Coronary artery (tissue), 2 donors: ENCODE results near the gene CMPK2.
"Not testable (repeated sequence)": the region's sequence is repeated elsewhere in the genome, so short reads cannot be mapped to it uniquely, and the experiment has no call there.

Experiments
- DNase-seq: peaks from one replicate; pipeline ENCODE4 v3.0.0-alpha.2; 2017; ENCODE audit warnings: low spot score
- H3K27ac ChIP-seq, 2 donors: fragments of 200-600 bp; sonication (generic); one replicate each; pipeline ENCODE4 v1.5.1; 2016 to 2019
- H3K4me3 ChIP-seq: fragments of 200-600 bp; sonication (generic); 2 replicates; pipeline ENCODE4 v1.5.1; 2016; ENCODE audit warnings: mild to moderate bottlenecking, moderate library complexity
- TF ChIP-seq, protein P1 (sequence below): fragments of 200-600 bp; sonication (generic); IDR thresholded peaks from one replicate; pipeline ENCODE4 v1.5.1; 2019; ENCODE audit warnings: antibody characterized with exemption

Gene CMPK2

DNA sequence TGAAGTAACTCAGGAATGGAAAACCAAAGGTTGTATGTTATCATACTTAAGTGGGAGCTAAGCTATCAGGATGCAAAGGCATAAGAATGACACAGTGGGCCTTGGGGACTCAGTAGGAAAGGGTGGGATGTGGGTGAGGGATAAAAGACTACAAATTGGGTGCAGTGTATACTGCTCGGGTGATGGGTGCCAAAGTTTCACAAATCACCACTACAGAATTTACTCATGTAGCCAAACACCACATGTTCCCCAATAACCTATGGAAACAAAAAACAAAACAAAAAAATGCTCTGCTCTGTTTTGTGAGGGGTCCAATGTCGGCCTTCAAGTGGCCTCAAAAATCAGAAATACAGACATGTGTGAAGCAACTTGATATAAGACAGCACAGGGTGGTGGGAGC is 42.6 kb upstream of the CMPK2 start:
- TF ChIP-seq, protein P1, sequence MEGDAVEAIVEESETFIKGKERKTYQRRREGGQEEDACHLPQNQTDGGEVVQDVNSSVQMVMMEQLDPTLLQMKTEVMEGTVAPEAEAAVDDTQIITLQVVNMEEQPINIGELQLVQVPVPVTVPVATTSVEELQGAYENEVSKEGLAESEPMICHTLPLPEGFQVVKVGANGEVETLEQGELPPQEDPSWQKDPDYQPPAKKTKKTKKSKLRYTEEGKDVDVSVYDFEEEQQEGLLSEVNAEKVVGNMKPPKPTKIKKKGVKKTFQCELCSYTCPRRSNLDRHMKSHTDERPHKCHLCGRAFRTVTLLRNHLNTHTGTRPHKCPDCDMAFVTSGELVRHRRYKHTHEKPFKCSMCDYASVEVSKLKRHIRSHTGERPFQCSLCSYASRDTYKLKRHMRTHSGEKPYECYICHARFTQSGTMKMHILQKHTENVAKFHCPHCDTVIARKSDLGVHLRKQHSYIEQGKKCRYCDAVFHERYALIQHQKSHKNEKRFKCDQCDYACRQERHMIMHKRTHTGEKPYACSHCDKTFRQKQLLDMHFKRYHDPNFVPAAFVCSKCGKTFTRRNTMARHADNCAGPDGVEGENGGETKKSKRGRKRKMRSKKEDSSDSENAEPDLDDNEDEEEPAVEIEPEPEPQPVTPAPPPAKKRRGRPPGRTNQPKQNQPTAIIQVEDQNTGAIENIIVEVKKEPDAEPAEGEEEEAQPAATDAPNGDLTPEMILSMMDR, result no peak
- H3K27ac ChIP-seq, result no peak overlapping the region
- DNase-seq, result no peak
- H3K4me3 ChIP-seq, result no peak overlapping the region

DNA sequence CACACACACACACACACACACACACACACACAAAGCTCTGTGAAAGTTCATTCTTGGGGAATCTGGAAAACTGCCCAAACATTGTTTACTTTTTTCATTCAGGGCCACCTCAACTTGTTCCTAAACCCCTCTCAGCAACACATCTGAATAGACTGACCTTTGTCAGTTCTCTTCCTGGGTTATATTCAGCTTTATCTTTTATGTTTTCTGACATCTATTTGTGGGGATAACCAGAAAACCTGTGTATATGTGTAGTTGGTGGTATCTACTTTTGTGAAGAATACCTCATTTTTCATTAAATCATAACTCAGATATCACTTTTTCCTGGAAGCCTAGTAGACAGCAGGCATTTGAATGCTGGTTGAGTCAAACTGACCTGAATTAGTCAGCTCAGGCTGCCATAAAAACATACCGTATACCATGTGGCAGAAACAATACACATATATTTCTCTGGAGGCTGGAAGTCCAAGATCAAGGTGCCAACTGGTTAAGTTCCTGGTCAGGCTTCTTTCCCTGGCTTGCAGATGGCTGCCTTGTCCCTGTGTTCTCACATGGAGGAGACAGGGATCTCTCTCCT is 40.5 kb upstream of the CMPK2 start:
- Histone ChIP-seq H3K4me3 (no peak overlapping the region), H3K27ac (no peak overlapping the region)
- TF ChIP-seq, protein P1, result no peak
- no peak for DNase-seq

DNA sequence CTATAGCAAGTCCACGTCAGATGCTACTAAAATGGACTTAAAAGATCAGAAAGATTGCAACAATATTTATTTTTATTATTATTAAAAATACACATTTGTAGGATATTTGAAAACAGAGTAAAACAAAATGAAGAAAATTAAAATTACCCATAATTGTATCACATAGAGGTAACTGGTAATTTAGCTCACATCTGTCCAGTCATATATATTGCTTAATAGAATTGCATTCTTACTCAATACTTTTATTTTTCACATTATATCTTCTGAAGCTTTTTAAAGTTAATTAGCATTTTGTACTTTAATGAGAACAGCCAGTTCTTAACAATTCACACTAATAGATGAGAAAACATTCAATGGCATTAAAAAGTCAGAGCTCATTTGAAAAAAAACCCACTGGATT is 40.0 kb upstream of the CMPK2 start:
- TF ChIP-seq, protein P1, result no peak
- no peak for DNase-seq
- Histone ChIP-seq H3K4me3 (no peak overlapping the region), H3K27ac (no peak overlapping the region)

DNA sequence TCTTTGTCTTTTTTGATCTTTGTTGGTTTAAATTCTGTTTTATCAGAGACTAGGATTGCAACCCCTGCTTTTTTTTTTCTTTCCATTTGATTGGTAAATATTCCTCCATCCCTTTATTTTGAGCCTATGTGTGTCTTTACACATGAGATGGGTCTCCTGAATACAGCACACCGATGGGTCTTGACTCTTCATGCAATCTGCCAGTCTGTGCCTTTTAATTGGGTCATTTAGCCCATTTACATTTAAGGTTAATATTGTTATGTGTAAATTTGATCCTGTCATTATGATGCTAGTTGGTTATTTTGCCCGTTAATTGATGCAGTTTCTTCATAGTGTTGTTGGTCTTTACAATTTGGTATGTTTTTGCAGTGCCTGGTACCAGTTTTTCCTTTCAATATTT is 36.9 kb upstream of the CMPK2 start:
- not testable (repeated sequence) for DNase-seq, H3K27ac ChIP-seq, H3K4me3 ChIP-seq

DNA sequence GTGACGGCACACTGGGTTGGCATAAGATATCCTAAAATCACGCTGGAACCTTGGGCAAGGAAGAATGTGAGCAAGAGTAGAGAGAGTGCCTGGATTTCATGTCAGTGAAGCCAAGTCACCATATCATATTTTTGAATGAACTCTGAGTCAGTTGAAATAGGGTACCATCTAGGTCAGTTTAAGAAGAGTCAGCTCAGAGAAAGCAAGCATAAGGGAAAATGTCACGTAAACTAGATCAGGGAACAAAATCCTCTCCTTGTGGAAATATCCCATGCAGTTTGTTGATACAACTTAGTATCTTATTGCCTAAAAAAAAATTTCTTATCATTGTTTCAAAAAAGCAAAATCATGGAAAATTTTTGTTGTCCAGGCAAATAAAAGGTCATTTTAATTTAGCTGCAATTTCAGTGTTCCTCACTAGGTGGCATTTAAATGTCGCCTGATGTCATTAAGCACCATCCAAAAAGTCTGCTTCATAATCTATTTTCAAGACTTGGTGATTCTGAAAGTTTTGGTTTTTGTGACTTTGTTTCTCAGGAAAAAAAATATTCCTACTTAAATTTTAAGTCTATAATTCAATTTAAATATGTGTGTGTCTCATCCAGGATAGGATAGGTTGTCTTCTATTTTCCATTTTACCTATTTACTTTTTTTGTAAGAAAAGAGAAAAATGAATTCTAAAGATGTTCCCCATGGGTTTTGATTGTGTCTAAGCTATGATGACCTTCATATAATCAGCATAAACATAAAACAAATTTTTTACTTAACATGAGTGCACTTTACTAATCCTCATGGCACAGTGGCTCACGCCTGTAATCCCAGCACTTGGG is 31.4 kb upstream of the CMPK2 start:
- Histone ChIP-seq H3K27ac (peak overlapping the region; percentile 13 to 71), H3K4me3 (no peak overlapping the region)
- TF ChIP-seq, protein P1, result peak; percentile 52
- DNase-seq, result no peak

DNA sequence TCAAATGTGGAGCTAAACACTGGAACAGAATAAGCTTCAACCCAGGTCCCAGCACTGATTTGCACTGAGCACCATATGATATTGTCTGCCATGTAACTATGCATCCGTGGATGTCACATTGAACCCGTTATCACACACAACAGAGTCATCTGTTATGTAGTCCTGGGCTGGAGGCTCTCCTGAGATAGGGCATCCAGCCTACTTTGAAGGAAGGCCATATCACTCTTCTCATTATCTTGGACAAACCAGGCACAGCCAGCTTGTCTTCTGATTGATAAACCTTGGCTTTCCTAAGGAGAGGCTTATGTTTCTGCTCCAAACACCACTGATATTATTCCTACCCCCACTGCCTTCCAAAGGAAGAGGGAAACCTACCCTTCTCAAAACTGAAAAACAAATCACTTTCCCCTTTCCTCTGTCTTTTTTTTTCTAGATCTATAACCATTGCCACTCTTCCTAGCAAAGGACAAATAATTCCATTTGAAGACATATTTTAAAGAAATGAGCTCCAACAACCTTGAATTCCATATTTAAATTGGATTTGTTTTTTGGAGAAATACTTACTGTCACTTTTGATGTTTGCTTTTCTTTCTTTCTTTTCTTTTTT is 28.3 kb upstream of the CMPK2 start:
- Histone ChIP-seq H3K27ac (no peak overlapping the region), H3K4me3 (no peak overlapping the region)
- no peak for DNase-seq
- TF ChIP-seq, protein P1, result no peak

DNA sequence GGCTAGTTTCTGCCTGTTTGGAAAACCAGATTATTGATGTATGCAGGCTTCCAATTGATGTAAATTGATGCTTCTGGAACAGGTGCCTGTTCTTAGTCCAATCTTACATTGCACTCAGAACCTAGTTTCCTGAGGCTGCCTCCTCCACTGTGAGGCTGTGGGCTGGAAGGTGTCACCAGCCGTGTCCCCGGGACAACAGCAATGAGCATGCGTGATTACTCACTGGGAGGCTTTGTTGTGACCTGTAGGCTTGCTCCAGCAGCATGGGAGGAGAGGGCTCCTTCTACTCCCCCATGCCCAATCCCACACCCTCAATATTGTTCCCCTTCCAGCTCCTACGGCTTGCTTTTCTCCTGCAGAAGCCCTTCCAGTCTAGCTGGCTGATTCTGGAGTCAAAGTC is 23.0 kb upstream of the CMPK2 start:
- no peak overlapping the region for H3K27ac ChIP-seq
- no peak for DNase-seq
- TF ChIP-seq, protein P1, result no peak
- H3K4me3 ChIP-seq, result no peak overlapping the region
